Skeletal muscle cell (primary cell): ENCODE results near the gene EVI2A.
"Not testable (repeated sequence)": the region's sequence is repeated elsewhere in the genome, so short reads cannot be mapped to it uniquely, and the experiment has no call there.

ENCODE experiments used
- DNase-seq: peaks from one replicate; pipeline ENCODE4 v3.0.0-alpha.2; 2010; ENCODE audit warnings: low read depth
- H3K4me3 ChIP-seq: 2 replicates; pipeline ENCODE4 v1.5.1; 2011; ENCODE audit warnings: low read depth, mild to moderate bottlenecking, control low read depth, low read length, moderate library complexity

The EVI2A gene

DNA sequence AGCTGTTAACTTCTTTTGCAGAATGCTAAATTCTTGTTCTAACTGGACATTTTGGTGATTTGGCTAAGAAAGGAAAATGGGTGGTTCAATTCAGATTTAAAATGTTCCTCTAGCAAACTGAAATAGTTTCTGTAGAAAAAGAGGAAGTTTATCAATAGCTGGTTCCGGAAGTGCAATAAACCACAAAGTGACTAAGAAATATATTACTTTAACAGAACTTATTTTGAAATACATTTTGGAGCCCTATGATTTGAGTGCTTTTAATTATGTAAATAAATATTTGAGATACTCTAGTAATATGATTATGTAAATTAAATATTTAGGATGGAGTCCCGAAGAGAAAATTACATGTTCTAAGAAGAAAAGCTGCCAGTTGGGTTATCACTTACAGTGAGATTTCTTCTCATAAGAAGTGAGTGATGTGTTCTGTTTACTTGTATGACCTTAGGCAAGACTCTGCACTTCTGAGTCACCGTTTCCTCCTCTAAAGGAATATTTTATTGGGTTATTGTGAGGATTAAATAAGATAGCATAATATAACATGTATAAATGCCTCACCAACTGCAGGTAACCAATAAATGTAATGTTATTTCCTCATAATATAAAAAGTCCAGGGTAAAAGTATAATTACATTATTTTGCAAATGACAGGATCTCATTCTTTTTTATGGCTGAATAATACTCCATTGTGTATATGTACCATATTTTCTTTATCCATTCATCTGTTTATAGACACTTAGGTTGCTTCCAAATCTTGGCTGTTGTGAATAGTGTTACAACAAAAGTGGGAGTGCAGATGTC lies 7.2 kb downstream of the EVI2A start, which contains the start of gene EVI2B:
Gene EVI2B, minus strand, starts transcription at position 73 of the 800 bp plus-strand sequence. CDS start 8,445 bp downstream, outside the sequence.
- H3K4me3 ChIP-seq, result no peak within 1 kb of the TSS
- DNase-seq, result no peak

DNA sequence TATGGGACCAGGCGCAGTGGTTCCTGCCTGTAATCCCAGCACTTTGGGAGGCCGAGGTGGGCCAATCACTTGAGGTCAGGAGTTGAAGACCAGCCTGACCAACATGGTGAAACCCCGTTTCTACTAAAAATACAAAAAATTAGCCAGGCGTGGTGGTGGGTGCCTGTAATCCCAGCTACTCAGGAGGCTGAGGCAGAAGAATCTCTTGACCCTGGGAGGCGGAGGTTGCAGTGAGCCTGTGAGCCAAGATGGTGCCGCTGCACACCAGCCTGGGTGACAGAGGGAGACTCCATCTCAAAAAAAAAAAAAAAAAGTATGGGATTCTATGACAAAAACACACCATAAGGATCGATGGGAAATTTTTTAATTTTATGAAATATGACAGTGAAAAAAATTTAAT lies 9.2 kb downstream of the EVI2A start:
- DNase-seq, H3K4me3 ChIP-seq: not testable (repeated sequence)

DNA sequence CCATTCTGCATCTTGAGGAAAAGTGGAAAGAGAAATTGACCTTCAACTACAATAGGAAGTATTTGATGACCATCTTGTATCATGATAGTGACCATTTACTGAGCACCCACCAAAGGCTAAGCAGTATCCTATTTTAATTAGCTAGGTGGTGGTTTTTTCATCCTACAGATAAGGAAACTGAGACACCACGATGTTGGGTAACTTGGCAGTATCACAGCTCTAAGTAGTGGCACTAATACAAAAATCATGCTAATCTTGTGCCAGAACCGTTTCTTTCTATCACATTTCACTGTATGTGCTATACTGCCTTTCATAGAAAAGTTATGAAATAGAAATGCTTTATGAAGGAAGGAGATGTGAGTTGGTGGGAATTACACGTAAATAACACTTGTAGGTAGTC lies 9.9 kb downstream of the EVI2A start:
- DNase-seq, result no peak
- no peak overlapping the region for H3K4me3 ChIP-seq

DNA sequence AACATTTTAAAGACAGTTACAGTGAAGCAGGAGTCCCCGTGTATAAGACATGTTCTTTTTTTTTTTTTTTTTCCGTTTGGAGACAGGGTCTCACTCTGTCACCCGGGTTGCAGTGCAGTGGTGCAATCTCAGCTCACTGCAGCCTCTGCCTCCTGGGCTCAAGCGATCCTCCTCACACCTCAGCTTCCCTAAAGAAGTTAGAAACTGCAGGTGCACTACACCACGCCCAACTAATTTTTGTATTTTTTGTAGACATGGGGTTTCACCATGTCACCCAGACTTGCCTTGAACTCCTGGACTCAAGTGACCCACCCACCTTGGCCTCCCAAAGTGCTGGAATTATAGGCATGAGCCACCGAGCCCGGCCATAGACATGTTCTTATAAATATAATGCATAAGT lies 10.5 kb downstream of the EVI2A start:
- no peak for DNase-seq

DNA sequence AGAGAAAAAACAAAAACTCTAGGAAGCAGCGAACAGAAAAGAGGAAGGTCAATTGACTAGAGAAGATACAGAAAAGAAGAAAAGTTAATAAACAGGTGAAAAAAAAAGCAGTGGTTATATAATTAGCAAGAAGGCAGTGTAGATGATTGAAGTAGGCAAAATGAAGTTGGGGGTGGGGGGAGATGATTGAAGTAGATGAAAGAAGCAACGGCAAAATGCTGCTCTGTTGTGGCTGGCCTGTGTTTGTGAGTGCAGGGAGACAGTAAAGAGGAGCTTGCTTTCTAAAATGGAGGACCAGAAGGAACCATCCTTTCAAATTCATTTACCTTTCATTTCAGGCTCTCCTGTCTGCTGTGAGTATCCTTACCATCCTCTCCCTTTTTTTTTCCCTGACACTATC lies 11.2 kb downstream of the EVI2A start:
- H3K4me3 ChIP-seq, result no peak overlapping the region
- no peak for DNase-seq

More for the DNA sequence above, 10.5 kb downstream of the EVI2A start:
- no peak overlapping the region for H3K4me3 ChIP-seq

DNA sequence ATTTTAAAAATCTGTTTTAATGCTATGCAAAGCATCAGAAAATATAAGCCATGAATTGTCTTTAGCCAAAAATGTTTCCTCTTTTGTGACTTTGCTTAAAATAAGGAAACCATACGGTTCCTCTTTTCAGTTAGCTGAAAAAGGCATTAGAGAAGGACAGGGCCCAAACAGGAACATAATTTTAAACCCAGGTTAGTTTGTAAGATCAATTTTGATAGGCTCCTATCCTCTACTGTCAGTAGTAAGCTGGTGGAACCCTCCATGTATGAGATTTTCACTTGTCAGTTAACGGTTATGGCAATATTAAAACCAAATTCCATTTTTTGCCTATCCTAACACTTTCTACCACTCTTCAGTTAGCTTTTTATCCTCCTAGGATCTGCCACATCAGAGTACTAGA lies 11.9 kb downstream of the EVI2A start:
- no peak for DNase-seq
- no peak overlapping the region for H3K4me3 ChIP-seq

DNA sequence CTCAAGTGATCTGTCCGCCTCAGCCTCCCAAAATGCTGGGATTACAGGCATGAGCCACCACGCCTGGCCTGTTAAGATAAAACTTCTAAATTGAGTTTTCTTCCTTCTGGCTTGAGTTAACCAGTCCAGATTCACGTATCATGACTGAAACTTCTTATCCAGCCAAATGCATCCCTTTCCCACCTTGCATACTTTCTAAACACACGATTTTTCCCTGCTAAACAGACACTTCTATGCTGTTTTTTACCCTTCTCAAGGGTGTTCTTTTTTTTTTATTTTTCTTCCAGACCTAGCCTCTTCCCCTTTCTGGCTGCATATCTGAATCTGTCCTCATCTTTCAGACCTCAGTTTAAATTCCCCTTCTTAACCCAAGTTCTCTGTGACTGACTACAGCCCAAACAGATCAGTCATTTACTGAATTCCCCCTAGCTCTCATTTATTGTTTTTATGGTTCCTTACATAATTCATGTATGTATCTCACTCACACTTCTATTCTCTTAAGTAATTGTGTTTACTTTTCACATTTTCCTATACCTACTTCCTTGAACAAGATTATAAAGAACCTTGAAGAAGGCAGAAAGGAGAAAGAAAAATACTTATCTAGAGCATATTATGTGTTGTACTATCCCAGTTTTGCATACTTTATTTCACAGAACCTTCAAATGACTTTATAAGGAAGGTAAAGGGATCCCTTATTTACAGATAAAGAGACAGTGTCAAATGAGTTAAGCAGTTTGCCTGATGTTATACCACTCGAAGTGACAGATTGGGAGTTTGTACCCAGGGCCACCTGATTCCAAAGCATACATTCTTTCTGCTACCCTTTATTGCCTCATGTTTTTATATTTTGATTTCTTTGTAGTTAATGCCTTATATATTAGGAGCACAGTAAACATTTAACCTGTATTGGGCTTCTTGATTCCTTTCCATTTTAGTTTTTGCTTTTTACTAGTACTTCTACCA lies 12.8 kb downstream of the EVI2A start:
- no peak for DNase-seq
- no peak overlapping the region for H3K4me3 ChIP-seq

DNA sequence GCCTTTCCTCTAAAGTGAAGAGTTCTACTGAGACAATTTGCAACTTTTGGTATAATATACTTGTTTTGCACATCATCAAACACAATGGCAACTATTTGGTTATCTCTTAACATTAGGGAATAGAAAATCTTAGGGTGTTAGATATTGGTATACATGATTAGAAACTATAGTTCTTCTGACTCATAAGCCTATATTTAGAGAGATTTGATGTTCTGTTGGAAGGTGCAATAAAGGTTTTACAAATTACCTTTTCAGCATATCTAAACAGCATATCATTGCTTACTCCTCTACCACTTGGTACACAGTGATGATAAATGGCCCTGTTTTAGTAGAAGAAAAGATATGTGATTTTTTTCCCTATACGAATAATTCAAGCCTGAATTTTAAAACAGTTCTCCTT lies 13.8 kb downstream of the EVI2A start:
- H3K4me3 ChIP-seq, result no peak overlapping the region
- DNase-seq, result no peak

DNA sequence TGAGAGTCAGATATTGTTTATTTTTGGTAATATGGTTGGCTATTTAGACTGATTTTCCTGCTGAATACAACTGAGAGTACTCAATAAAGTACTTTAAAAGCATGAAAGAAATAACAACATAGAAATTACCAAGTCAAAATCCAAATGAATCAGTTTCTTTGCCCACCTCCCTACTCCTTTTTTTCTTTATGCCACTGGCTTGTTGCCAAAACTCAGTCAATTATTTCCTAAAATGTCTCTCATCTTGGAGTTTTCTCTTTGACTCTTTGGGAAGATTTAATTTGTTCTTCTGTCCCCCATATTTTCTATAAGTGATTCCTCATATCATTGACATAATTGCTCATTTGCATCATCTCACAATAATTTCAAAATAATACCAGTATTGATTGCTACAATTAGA lies 21.8 kb downstream of the EVI2A start:
- DNase-seq, result no peak
- H3K4me3 ChIP-seq, result no peak overlapping the region

DNA sequence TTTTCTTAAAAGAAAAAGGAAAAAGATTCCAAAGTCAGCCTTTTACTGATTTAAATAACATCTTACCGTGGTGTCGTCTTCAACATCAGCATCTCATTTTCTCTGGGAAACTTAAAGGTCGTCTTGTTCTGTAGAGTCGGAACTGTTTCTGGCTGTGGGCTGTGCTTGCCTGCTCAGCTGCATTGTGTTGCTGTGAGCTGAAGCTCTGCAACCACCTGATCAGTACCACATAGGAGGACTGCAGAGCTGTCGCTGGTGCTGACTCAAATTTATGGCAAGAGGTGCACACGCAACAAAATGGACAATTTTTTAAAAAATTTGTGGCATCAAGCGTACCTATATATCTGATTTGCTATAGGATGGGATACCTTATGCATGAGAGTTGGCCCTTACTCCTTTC lies 24.3 kb downstream of the EVI2A start, which contains the start of gene OMG:
Gene OMG, minus strand, starts transcription at position 150 of the 400 bp plus-strand sequence. CDS start 908 bp downstream, outside the sequence.
- DNase-seq, result no peak

DNA sequence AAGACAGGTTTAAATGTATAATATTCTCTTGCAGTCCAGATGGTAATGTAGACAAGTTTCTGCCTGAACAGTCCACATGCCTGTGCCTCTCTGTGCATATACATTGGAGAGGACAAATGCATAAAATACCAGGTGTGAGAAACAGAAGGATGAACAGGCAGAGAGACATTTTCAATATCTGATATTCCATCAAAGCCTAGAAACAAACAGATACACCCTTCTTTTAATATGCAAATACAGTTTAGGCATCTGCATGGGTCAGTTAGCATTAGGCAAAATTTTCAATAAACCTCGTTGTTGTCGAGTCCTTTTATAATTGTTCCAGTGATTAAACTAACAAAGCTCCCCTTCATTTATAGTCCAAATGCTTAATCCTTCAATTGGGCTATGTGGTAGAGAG lies 25.3 kb downstream of the EVI2A start:
- no peak for DNase-seq
- no peak overlapping the region for H3K4me3 ChIP-seq

More for the DNA sequence above, 24.3 kb downstream of the EVI2A start, which contains the start of gene OMG:
- H3K4me3 ChIP-seq, result no peak within 1 kb of the TSS

DNA sequence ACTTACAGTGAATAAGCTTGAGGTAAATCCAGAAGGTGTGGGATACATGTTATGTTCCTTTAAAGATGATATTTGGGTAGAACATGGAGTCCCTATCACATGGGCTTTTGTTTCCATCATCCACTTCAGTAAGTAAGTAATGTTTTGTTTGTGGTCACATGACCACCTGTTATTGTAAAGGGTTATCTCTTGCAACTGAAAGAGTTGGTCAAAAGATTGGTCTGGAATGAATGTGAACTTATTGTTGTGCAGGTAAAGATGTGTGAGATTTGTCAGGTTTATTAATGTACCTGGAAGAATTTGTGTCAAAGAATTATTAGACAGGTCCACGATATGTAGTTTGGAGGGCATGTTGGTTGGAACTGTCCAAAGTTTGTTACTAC lies 25.9 kb downstream of the EVI2A start:
- no peak for DNase-seq

DNA sequence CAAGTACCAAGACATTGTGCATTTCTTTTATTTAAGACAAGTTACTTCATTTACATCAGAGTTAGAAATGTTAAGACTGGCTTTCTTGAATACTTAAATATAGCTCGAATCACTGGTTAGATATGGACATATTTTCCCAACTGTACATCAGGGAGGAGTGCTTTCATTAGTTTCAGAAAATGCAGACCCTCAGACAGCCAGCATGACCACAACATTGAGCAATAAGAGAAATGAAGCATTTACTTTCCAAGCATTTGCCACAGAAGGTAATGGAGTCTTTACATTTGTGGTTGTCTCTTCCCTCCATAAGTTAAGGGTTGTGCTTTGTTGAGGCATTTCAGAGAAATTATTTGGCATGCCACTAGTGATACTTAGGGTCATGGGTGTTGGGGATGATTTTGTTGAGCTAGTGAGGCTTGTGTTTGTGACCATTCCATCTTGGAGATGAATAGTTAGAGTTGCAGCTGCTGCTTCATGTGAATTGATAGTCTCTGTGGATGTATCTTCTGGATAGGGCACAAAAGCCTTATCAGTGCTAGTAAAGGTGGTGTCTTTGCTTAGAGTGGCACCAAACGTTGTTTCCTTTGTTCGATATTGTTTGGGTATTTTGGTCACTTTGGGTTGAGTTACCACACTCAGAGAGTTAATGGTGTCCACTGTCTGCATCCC lies 26.5 kb downstream of the EVI2A start:
- no peak for DNase-seq
- no peak overlapping the region for H3K4me3 ChIP-seq

More for the DNA sequence above, 25.9 kb downstream of the EVI2A start:
- H3K4me3 ChIP-seq, result no peak overlapping the region

DNA sequence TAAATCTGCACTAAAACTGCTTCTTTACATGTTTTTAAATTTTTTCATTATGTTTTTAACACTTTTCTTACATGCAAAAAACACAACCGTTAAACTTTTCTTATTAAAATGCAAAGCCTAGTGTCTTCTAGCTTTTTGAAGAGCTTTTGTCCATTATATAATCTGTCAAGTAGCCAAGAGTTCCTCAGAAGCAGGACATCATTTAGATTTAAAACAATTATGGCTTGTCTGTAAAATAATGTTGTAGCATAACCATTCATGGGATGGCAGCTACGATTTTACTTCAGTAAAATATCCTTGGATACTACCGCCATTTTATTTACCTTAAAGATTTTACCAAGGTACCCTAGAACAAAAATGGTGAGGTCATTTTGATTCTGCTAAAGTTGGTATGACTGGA lies 27.2 kb downstream of the EVI2A start:
- DNase-seq, result no peak
- H3K4me3 ChIP-seq, result no peak overlapping the region

DNA sequence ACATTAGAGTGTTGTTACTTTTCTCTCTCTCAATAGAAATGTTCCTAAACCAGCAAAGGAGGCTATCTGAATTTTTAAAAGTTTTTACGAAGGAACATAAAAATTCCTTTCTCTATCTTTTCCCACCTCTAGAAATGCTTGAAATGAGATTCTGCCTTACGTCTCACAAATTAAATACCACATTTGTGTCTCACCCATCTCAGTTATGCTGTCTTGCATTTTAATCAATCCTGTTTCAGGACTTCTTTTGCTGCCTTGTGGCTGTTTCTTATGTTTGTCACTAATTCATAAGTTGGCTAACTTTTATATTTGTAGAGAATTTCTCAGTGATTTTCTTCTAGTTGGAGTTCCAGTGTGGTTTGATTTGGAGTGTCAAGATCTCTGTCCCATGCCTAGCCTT lies 27.8 kb downstream of the EVI2A start:
- DNase-seq, result no peak
- no peak overlapping the region for H3K4me3 ChIP-seq

DNA sequence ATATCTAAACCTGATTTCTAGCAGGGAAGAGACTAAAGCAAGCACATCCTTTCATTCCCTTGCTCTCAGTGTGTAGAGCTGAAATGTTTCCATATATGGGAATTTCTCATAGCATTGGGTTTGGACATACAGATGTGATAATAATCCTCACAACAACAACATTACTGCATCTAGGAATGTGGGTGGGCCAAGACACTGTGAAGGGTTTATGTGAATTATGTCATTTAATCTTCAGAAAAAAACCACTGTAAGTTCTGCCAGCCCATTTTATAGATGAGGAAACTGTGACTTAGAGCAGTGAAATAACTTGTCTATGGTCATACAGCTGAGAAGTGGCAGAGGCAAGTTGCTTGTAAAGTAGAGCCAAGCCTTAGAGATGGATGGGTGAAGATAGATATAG lies 29.6 kb downstream of the EVI2A start:
- H3K4me3 ChIP-seq, result no peak overlapping the region
- DNase-seq, result no peak

DNA sequence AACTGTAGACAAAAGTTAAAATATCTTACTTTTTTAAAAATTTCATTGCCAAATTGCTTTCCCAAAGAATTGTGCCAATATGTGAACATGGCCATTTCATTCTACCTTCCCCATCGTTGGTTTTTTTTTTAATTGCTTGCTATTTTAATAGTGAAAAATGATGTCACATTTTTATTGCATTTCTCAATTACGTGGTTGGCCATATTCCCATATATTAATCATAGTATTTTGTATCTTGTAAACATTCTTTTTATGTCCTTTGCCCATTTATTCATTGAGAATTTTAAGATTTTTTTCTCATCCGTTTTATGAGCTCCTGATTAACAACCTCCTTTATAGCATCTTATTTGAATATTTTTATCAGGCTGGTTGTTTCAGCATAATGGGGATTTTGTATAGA lies 31.6 kb downstream of the EVI2A start:
- H3K4me3 ChIP-seq, result no peak overlapping the region
- DNase-seq, result no peak

DNA sequence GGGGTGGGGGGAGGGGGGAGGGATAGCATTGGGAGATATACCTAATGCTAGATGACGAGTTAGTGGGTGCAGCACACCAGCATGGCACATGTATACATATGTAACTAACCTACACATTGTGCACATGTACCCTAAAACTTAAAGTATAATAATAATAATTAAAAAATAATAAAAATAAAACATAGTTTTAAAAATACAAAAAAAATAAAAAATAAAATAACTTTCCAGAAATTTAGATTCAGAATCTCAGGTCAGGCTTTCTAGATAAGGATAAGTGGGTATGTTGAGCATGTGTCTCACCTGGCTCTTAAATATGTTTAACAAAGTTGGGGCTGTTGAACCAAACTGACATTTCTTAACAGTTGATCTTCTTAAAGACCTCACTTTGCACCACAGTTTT lies 33.5 kb downstream of the EVI2A start:
- not testable (repeated sequence) for H3K4me3 ChIP-seq, DNase-seq

DNA sequence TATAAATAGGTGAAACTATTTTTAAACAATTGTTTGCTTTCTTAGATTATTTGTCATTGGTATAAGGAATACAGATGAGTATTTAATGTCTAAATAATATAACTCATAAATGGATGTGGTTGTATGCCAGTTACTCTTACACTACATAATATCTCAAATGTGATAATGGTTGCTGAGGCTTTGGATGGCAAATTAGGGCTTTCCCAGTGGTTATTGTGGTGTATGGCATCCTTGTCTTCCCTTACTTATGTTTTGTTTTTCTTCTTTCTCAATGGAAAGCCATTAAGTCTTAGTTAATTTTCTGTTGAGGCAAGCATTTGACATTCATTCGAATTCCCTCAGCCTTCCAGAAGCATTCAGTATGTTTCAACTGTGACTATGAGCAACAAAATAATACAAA lies 34.8 kb downstream of the EVI2A start:
- H3K4me3 ChIP-seq, result no peak overlapping the region
- DNase-seq, result no peak

DNA sequence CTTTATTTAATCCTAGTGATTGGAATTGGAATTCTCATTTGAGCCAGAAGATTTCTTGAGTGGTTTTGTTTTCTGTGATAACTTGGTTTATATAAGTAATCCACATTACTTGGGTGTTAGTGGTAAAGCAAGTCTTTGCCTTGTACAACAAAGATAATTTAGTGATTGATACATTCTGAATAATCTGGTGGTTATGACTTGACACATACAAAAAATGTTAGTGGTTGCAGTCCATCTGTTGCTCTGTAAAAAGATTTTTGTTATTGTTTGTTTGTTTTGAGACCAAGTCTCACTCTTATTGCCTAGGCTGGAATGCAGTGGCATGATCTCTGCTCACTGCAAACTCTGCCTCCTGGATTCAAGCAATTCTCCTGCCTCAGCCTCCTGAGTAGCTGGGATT lies 37.6 kb downstream of the EVI2A start:
- H3K4me3 ChIP-seq, result no peak overlapping the region
- no peak for DNase-seq
